HG03432 (cell line): ENCODE data around the gene PAIP2.

ENCODE experiments used
- ATAC-seq: cut with Tn5 transposase; IDR thresholded peaks from one replicate; pipeline ENCODE4 v1.9.1; 2021; ENCODE audit warnings: mild to moderate bottlenecking, moderate library complexity; ENCODE audit not compliant: unreplicated experiment

PAIP2 gene

GRCh38 chr5:139391570-139392323 lies 50.1 kb downstream of the PAIP2 start:
- ATAC-seq = peak; percentile 0

- no peak for ATAC-seq
These were observed 50.6 kb downstream of the PAIP2 start for GRCh38 chr5:139392324-139392677.

- peak; percentile 59 for ATAC-seq
These were observed 51.2 kb downstream of the PAIP2 start for GRCh38 chr5:139392678-139393496.

- no peak for ATAC-seq
These were observed 52.0 kb downstream of the PAIP2 start for GRCh38 chr5:139393497-139394122.

GRCh38 chr5:139394123-139394653 lies 52.5 kb downstream of the PAIP2 start:
- no peak for ATAC-seq

- ATAC-seq = no peak
These were observed 53.3 kb downstream of the PAIP2 start, which contains the start of gene PROB1 for GRCh38 chr5:139394654-139395566. Gene PROB1 (minus strand): TSS chr5:139395104. CDS start chr5:139395081, 23 bp downstream.

GRCh38 chr5:139395844-139396640 lies 54.4 kb downstream of the PAIP2 start:
- no peak for ATAC-seq

- no peak for ATAC-seq
These were observed 55.0 kb downstream of the PAIP2 start for GRCh38 chr5:139396691-139397090.

GRCh38 chr5:139397921-139398320 lies 56.3 kb downstream of the PAIP2 start:
- no peak for ATAC-seq

- peak; percentile 29 for ATAC-seq
These were observed 58.0 kb downstream of the PAIP2 start for GRCh38 chr5:139399501-139400121.

GRCh38 chr5:139401546-139401945 lies 59.9 kb downstream of the PAIP2 start:
- ATAC-seq = no peak

- ATAC-seq = no peak
These were observed 61.0 kb downstream of the PAIP2 start for GRCh38 chr5:139402561-139403158.

- no peak for ATAC-seq
These were observed 61.7 kb downstream of the PAIP2 start for GRCh38 chr5:139403418-139403786.

GRCh38 chr5:139403787-139404483 lies 62.3 kb downstream of the PAIP2 start, which contains the start of gene SPATA24:
Gene SPATA24 (minus strand): TSS chr5:139404089. CDS start chr5:139404060, 29 bp downstream.
- ATAC-seq = peak; percentile 83

- no peak for ATAC-seq
These were observed 62.8 kb downstream of the PAIP2 start for GRCh38 chr5:139404484-139404840.

- ATAC-seq = no peak
These were observed 65.3 kb downstream of the PAIP2 start for GRCh38 chr5:139406963-139407362.

- ATAC-seq = no peak
These were observed 65.9 kb downstream of the PAIP2 start for GRCh38 chr5:139407517-139407916.

- ATAC-seq = no peak
These were observed 66.5 kb downstream of the PAIP2 start for GRCh38 chr5:139408191-139408590.
